Spleen (tissue), 7 donors: ENCODE measurements around the gene EPX.

Experiments used
- CTCF ChIP-seq, 11 experiments: fragments of 200-600 bp in 7 of 11; fragments of 450-650 bp in 4 of 11; sonication (generic) in 4 of 11; IDR thresholded peaks in 8 of 11; conservative IDR thresholded peaks in 3 of 11; 1 replicate in 7 of 11; 2 replicates in 4 of 11; pipeline versions ENCODE4 v1.4.0 to v1.8.0; 2016 to 2021; ENCODE audit warnings: antibody characterized with exemption in 11 of 11, inconsistent platforms in 4 of 11, mild to moderate bottlenecking in 1 of 11
- POLR2A ChIP-seq, 3 donors: fragments of 450-650 bp; IDR thresholded peaks; one replicate each; pipeline ENCODE4 v1.5.1; 2017; ENCODE audit warnings: antibody characterized with exemption in 3 of 3, mild to moderate bottlenecking in 1 of 3
- donor health status: DM: no; HTN: no; CAD: no; lungs with moderate emphysema.
- donor health status: DM: no; HTN: no; CAD: no.
- donor health status: DM: no; HTN: no; CAD: no.

GRCh38 chr17:58174871-58175270 lies 17.7 kb upstream of the EPX start:
- TF ChIP-seq CTCF (IDR thresholded peaks at IDR 0.05 in 8 of 11, conservative IDR thresholded peaks at IDR 0.05 in 3 of 11): no peak
- no peak for TF ChIP-seq POLR2A (IDR thresholded peaks at IDR 0.05)
